ENCODE results near the gene CD83. TPM values are rescaled to one million over a fixed set of nuclear protein-coding genes. Genes with fewer than 3 reads are reported as not detected.

CD83 gene
- total and polyA plus RNA-seq, 2 experiments from 2014 or later, result 6.2 to 6.6 TPM

DNA sequence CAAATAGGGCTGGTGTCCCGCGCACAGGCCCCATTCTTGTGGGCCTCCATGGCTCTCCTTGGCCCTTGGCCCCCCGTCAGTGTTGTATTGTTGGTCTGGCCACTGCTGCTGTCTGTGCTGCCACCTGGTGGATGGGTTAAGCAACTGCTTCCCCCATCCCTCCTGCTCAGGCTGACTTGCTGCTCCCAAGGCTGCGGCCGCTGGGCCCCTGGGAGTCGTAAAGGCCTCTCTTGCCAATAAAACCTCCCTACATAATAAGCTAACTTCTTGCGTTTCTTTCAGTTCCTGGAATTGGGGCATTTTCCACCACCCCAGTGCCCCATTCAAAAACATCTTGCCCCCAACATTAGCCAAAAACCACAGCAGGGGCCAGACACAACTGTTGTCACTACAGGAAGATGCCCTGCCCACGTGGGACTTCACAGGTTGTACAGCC lies 27.1 kb downstream of the CD83 start:
- Histone ChIP-seq H3K4me2 (no peak overlapping the region), H3K79me2 (no peaks in the 10 kb centered on the region), H4K20me1 (ENCODE audit: insufficient read depth, poor library complexity, severe bottlenecking) (no peaks in the 10 kb centered on the region), H3K27ac (no peak overlapping the region), H2AFZ (no peak overlapping the region), H3K27me3 (no peaks in the 10 kb centered on the region), H3K9me2 (replicated peaks; ENCODE audit: insufficient read depth) (no peaks in the 10 kb centered on the region), H3K36me3 (replicated peaks; ENCODE audit: insufficient read depth, low read depth) (no peaks in the 10 kb centered on the region), H3K9me3 (ENCODE audit: low read depth) (no peaks in the 10 kb centered on the region), H3K4me1 (ENCODE audit: insufficient read depth) (no peaks in the 10 kb centered on the region), H3K4me3 (no peak overlapping the region)
- TF ChIP-seq, protein P1, sequence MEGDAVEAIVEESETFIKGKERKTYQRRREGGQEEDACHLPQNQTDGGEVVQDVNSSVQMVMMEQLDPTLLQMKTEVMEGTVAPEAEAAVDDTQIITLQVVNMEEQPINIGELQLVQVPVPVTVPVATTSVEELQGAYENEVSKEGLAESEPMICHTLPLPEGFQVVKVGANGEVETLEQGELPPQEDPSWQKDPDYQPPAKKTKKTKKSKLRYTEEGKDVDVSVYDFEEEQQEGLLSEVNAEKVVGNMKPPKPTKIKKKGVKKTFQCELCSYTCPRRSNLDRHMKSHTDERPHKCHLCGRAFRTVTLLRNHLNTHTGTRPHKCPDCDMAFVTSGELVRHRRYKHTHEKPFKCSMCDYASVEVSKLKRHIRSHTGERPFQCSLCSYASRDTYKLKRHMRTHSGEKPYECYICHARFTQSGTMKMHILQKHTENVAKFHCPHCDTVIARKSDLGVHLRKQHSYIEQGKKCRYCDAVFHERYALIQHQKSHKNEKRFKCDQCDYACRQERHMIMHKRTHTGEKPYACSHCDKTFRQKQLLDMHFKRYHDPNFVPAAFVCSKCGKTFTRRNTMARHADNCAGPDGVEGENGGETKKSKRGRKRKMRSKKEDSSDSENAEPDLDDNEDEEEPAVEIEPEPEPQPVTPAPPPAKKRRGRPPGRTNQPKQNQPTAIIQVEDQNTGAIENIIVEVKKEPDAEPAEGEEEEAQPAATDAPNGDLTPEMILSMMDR (IDR thresholded peaks at IDR 0.05; ENCODE audit: poor library complexity), result peak; percentile 81
- TF ChIP-seq EZH2 (IDR thresholded peaks at IDR 0.05; ENCODE audit: borderline replicate concordance), result no peak
- TF ChIP-seq EZH2phosphoT487 (IDR thresholded peaks at IDR 0.05; ENCODE audit: low read depth, severe bottlenecking, unreplicated experiment), result no peak
- 51% methylated on average over 8 of the region's 8 CpGs for WGBS (ENCODE audit: low lambda C conversion rate, missing lambda C conversion rate)
- peak; percentile 85 for DNase-seq (ENCODE audit: low spot score)

DNA sequence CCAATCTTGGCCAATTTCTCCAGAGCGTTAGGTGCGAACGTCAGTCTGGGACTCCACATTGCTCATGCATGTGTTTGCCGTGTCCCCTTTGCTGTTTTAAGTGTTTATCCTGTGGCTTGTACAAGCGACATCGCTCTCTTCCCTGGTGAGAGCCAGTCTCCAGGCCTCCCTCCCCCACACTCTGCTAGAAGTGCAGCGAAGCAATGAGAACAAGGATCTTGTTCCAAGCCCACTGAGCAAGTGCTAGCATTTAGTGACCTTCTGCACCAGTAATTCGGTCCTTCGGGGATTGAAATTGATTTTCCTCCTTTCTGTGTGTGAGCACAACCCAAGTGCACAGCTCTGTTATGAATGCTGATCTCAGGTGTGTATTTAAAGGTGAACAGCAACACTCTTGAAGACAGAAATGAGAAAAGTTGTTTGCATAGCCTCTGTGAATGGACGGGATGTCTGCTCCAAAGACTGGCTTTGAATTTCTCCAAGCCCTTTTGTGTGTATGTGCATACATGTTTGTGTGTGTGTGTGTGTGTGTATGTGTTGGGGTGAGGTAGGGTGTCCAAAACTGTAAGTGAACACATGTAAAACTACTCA lies 29.0 kb downstream of the CD83 start:
- H3K4me3 ChIP-seq, result no peak overlapping the region
- TF ChIP-seq EZH2phosphoT487 (IDR thresholded peaks at IDR 0.05; ENCODE audit: low read depth, severe bottlenecking, unreplicated experiment), result no peak
- TF ChIP-seq, protein P1 (IDR thresholded peaks at IDR 0.05; ENCODE audit: poor library complexity), result no peak
- no peak for TF ChIP-seq EZH2 (IDR thresholded peaks at IDR 0.05; ENCODE audit: borderline replicate concordance)
- no peaks in the 10 kb centered on the region for H3K36me3 ChIP-seq (replicated peaks; ENCODE audit: insufficient read depth, low read depth)
- no peaks in the 10 kb centered on the region for H3K4me1 ChIP-seq (ENCODE audit: insufficient read depth)
- no peak overlapping the region for H2AFZ ChIP-seq
- H3K27ac ChIP-seq, result no peak overlapping the region
- H3K27me3 ChIP-seq, result no peaks in the 10 kb centered on the region
- H4K20me1 ChIP-seq (ENCODE audit: insufficient read depth, poor library complexity, severe bottlenecking), result no peaks in the 10 kb centered on the region
- 83% methylated on average over 10 of the region's 10 CpGs for WGBS (ENCODE audit: low lambda C conversion rate, missing lambda C conversion rate)
- H3K79me2 ChIP-seq, result no peaks in the 10 kb centered on the region
- H3K9me3 ChIP-seq (ENCODE audit: low read depth), result no peaks in the 10 kb centered on the region
- no peaks in the 10 kb centered on the region for H3K9me2 ChIP-seq (replicated peaks; ENCODE audit: insufficient read depth)
- no peak overlapping the region for H3K4me2 ChIP-seq
- no peak for DNase-seq (ENCODE audit: low spot score)

- WGBS (ENCODE audit: low lambda C conversion rate, missing lambda C conversion rate), result 89% methylated on average over 7 of the region's 7 CpGs
- H4K20me1 ChIP-seq (ENCODE audit: insufficient read depth, poor library complexity, severe bottlenecking), result no peaks in the 10 kb centered on the region
- no peaks in the 10 kb centered on the region for H3K79me2 ChIP-seq
- no peak overlapping the region for H3K4me2 ChIP-seq
- H3K9me3 ChIP-seq (ENCODE audit: low read depth), result no peaks in the 10 kb centered on the region
- no peaks in the 10 kb centered on the region for H3K36me3 ChIP-seq (replicated peaks; ENCODE audit: insufficient read depth, low read depth)
- no peaks in the 10 kb centered on the region for H3K4me1 ChIP-seq (ENCODE audit: insufficient read depth)
- no peak overlapping the region for H3K27ac ChIP-seq
- TF ChIP-seq EZH2 (IDR thresholded peaks at IDR 0.05; ENCODE audit: borderline replicate concordance), result no peak
- no peaks in the 10 kb centered on the region for H3K9me2 ChIP-seq (replicated peaks; ENCODE audit: insufficient read depth)
- no peak overlapping the region for H3K4me3 ChIP-seq
- no peak for DNase-seq (ENCODE audit: low spot score)
- H2AFZ ChIP-seq, result no peak overlapping the region
- H3K27me3 ChIP-seq, result no peaks in the 10 kb centered on the region
Measured at GRCh38 chr6:14147891-14148290, 30.3 kb downstream of the CD83 start.

DNA sequence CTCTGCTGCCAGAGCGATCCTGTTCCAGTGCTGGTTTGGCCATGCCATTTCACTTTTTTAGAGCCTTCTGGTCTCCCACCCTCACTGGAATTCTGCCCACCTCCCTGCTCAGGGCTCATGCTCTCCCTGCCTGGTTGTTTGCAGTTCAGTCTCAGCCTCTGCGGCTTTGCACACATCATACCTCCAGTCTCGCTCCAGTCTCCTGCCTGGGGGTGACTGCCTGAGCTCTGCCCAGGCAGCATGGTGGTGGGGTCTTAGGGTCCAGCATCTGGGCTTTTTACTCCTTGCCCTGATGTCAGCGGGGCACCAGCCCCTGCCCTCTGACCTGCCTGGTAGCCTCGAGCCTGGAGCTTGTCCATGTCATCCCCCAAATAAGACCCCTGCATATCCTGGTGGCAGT lies 30.9 kb downstream of the CD83 start:
- no peaks in the 10 kb centered on the region for H3K79me2 ChIP-seq
- H3K4me2 ChIP-seq, result no peak overlapping the region
- H2AFZ ChIP-seq, result no peak overlapping the region
- H3K9me2 ChIP-seq (replicated peaks; ENCODE audit: insufficient read depth), result no peaks in the 10 kb centered on the region
- no peaks in the 10 kb centered on the region for H3K36me3 ChIP-seq (replicated peaks; ENCODE audit: insufficient read depth, low read depth)
- no peak overlapping the region for H3K27ac ChIP-seq
- no peaks in the 10 kb centered on the region for H3K27me3 ChIP-seq
- DNase-seq (ENCODE audit: low spot score), result no peak
- 90% methylated on average over 5 of the region's 5 CpGs for WGBS (ENCODE audit: low lambda C conversion rate, missing lambda C conversion rate)
- TF ChIP-seq EZH2phosphoT487 (IDR thresholded peaks at IDR 0.05; ENCODE audit: low read depth, severe bottlenecking, unreplicated experiment) (no peak), EZH2 (IDR thresholded peaks at IDR 0.05; ENCODE audit: borderline replicate concordance) (no peak)
- TF ChIP-seq, protein P1 (IDR thresholded peaks at IDR 0.05; ENCODE audit: poor library complexity), result no peak
- no peak overlapping the region for H3K4me3 ChIP-seq
- no peaks in the 10 kb centered on the region for H4K20me1 ChIP-seq (ENCODE audit: insufficient read depth, poor library complexity, severe bottlenecking)
- no peaks in the 10 kb centered on the region for H3K4me1 ChIP-seq (ENCODE audit: insufficient read depth)
- no peaks in the 10 kb centered on the region for H3K9me3 ChIP-seq (ENCODE audit: low read depth)

All from hepatocyte (in vitro differentiated cells).